HEK293T (cell line): Measurements from ENCODE around the gene GPRC5D.

ENCODE experiments used
- CTCF ChIA-PET: fragments of 350-600 bp; formaldehyde crosslinking; extraction: SDS; loops from one replicate; lab custom pipeline; 2021; ENCODE audit warnings: antibody characterized with exemption, inconsistent platforms; lab: Yijun Ruan, JAX
- POLR2A ChIA-PET: fragments of 350-600 bp; formaldehyde crosslinking; extraction: SDS; loops from one replicate; lab custom pipeline; 2020; ENCODE audit warnings: antibody characterized with exemption, inconsistent platforms; lab: Yijun Ruan, JAX
- DNase-seq: peaks from one replicate; pipeline ENCODE4 v3.0.0; 2012; ENCODE audit warnings: mixed read lengths; ENCODE audit errors: extremely low spot score
- ARNT ChIP-seq: fragments of 450-650 bp; IDR thresholded peaks from 2 replicates; pipeline ENCODE4 v1.6.1; 2017; ENCODE audit warnings: mild to moderate bottlenecking
- BHLHE40 ChIP-seq: fragments of 450-650 bp; IDR thresholded peaks from 2 replicates; pipeline ENCODE4 v1.6.1; 2016; ENCODE audit warnings: mild to moderate bottlenecking, moderate library complexity, borderline replicate concordance
- CTBP1 ChIP-seq: fragments of 450-650 bp; IDR thresholded peaks from 2 replicates; pipeline ENCODE4 v1.6.1; 2016; ENCODE audit warnings: borderline replicate concordance
- ELF4 ChIP-seq: fragments of 450-650 bp; IDR thresholded peaks from 2 replicates; pipeline ENCODE4 v1.6.1; 2017; ENCODE audit warnings: antibody characterized with exemption
- FOXA1 ChIP-seq: fragments of 450-650 bp; IDR thresholded peaks from 2 replicates; pipeline ENCODE4 v1.6.1; 2016; ENCODE audit warnings: mild to moderate bottlenecking
- FOXK2 ChIP-seq: fragments of 450-650 bp; IDR thresholded peaks from 2 replicates; pipeline ENCODE4 v1.6.1; 2016; ENCODE audit warnings: mild to moderate bottlenecking
- FOXM1 ChIP-seq: fragments of 450-650 bp; IDR thresholded peaks from 2 replicates; pipeline ENCODE4 v1.6.1; 2017; ENCODE audit warnings: mild to moderate bottlenecking, borderline replicate concordance
- HDGF ChIP-seq: fragments of 450-650 bp; IDR thresholded peaks from 2 replicates; pipeline ENCODE4 v1.6.1; 2017; ENCODE audit warnings: antibody characterized with exemption, borderline replicate concordance
- L3MBTL2 ChIP-seq: fragments of 450-650 bp; conservative IDR thresholded peaks from 2 replicates; pipeline ENCODE4 v1.6.1; 2016; ENCODE audit warnings: mild to moderate bottlenecking
- LEF1 ChIP-seq: fragments of 450-650 bp; IDR thresholded peaks from 2 replicates; pipeline ENCODE4 v1.6.1; 2017; ENCODE audit warnings: mild to moderate bottlenecking, borderline replicate concordance
- NFRKB ChIP-seq: fragments of 450-650 bp; IDR thresholded peaks from 2 replicates; pipeline ENCODE4 v1.6.1; 2016; ENCODE audit warnings: mild to moderate bottlenecking, moderate library complexity
- SP1 ChIP-seq: fragments of 450-650 bp; IDR thresholded peaks from 2 replicates; pipeline ENCODE4 v1.6.1; 2017
- SUZ12 ChIP-seq: fragments of 450-650 bp; IDR thresholded peaks from 2 replicates; pipeline ENCODE4 v1.6.1; 2016; ENCODE audit warnings: mild to moderate bottlenecking
- TARDBP ChIP-seq: fragments of 450-650 bp; IDR thresholded peaks from 2 replicates; pipeline ENCODE4 v1.6.1; 2016
- ZNF384 ChIP-seq: fragments of 450-650 bp; IDR thresholded peaks from 2 replicates; pipeline ENCODE4 v1.6.1; 2016
- TF ChIP-seq, protein P1 (sequence below): fragments of 450-650 bp; IDR thresholded peaks from 2 replicates; pipeline ENCODE4 v1.6.1; 2016

GPRC5D gene

DNA sequence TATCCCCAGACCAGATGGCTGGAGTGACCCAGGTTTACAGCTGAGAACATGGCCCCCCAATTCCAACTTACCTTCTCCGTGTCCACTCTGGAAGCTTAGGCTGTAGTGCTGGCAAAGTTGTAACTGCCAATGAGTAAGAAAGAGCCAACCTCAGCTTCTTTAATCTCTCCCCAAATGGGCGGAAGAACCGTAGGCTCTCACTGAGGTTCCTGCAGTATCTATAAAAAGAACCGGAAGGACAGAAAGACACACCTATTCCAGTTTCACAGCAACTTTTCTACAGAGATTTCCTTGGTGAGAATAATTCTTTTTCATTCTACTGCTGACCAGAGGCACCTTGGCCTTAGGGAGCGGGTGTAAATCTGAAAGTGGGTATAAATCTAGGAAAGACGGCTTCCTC lies at the start of gene GPRC5D:
Gene GPRC5D (minus strand): TSS at position 135 of the 400 bp plus-strand sequence. CDS start 1,786 bp downstream, outside the sequence.
- ChIA-PET CTCF (no interaction called here), POLR2A (no interaction called here)
- no peak for TF ChIP-seq LEF1
- TF ChIP-seq ARNT: no peak
- TF ChIP-seq, protein P1, sequence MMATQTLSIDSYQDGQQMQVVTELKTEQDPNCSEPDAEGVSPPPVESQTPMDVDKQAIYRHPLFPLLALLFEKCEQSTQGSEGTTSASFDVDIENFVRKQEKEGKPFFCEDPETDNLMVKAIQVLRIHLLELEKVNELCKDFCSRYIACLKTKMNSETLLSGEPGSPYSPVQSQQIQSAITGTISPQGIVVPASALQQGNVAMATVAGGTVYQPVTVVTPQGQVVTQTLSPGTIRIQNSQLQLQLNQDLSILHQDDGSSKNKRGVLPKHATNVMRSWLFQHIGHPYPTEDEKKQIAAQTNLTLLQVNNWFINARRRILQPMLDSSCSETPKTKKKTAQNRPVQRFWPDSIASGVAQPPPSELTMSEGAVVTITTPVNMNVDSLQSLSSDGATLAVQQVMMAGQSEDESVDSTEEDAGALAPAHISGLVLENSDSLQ: no peak
- TF ChIP-seq FOXA1: no peak
- TF ChIP-seq FOXK2: no peak
- TF ChIP-seq L3MBTL2: no peak
- no peak for TF ChIP-seq ZNF384
- no peak for DNase-seq

DNA sequence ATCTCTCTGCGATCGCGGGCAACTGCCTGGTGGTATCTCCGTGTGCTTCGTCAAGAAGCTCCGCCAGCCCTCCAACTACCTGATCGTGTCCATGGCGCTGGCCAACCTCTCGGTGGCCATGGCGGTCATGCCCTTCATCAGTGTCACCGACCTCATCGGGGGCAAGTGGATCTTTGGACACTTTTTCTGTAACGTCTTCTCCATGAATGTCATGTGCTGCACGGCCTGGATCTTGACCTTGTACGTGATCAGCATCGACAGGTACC lies 49.7 kb upstream of the GPRC5D start:
- TF ChIP-seq CTBP1: no peak
- no peak for TF ChIP-seq ZNF384
- TF ChIP-seq TARDBP: no peak
- TF ChIP-seq, protein P1: no peak
- TF ChIP-seq ARNT: no peak
- no peak for TF ChIP-seq HDGF
- no peak for TF ChIP-seq FOXA1
- no peak for TF ChIP-seq FOXM1
- TF ChIP-seq SP1: no peak
- no peak for TF ChIP-seq SUZ12
- TF ChIP-seq BHLHE40: no peak
- no peak for TF ChIP-seq L3MBTL2
- TF ChIP-seq ELF4: no peak
- no peak for TF ChIP-seq FOXK2
- no peak for TF ChIP-seq NFRKB
- no peak for TF ChIP-seq LEF1
- DNase-seq: no peak
- ChIA-PET POLR2A (no interaction called here), CTCF (interaction anchor here (0.6 kb wide), 1 partner anchor 206 kb away, joined by 5 read pairs; no protein-coding TSS in a partner anchor)

DNA sequence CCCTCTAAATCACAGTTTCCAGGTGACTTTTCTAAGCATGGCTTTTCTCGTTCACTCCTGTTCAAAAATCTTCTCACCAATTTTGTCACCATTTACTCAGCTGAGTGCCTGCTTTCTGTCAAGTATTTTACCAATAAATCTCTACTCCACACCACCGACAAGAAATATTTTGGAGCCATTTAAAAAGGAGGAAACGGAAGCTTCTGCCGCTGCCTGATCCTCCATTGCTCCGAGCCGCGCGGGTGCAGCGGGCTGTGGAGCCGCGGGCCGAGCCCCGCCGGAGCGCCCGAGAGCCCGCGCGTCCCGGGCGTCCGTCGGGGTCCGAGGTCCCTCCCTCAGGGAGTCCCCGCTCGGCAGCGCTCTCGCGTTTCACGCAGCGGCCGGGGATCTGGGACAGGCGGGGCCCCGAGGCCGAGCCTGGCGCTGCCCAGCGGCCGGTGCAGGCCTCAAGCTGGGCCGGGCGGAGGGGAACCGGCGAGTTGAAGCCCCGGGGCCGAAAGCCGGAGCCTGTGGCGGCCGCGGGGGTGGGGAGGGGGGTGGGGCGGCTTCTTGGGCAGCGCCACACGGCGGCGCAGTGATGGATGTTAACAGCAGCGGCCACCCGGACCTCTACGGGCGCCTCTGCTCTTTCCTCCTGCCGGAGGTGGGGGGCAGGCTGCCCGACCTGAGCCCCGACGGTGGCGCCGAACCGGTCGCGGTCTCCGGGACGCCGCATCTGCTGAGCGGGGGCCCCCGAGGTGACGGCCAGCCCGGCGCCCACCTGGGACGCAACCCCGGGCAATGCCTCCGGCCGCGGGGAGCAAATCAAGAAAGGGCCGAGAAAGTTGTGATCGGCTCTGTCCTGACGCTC lies 49.2 kb upstream of the GPRC5D start:
- TF ChIP-seq, protein P1: peak; percentile 53
- no peak for TF ChIP-seq FOXK2
- ChIA-PET CTCF (interaction anchor here (0.6 kb wide), 1 partner anchor 205 kb away, joined by 5 read pairs; no protein-coding TSS in a partner anchor), POLR2A (no interaction called here)
- DNase-seq: peak; percentile 69

DNA sequence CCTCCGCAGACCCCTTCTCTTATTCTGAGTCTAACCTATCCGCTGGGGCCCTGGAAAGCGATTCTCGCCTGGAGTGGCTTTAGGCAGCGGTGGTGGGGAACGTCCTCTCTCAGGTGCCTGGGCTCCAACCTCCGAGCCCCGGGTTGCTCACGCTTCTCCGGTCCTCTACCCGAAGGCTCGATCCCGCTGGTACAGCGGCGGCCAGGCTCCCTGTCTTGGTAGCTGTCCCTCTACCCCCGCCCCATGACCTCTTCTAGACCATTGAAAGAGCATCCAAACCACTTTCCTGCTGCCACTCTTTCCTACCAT lies 48.6 kb upstream of the GPRC5D start:
- no peak for TF ChIP-seq LEF1
- TF ChIP-seq ARNT: no peak
- no peak for TF ChIP-seq ELF4
- ChIA-PET CTCF (no interaction called here), POLR2A (no interaction called here)
- no peak for DNase-seq

DNA sequence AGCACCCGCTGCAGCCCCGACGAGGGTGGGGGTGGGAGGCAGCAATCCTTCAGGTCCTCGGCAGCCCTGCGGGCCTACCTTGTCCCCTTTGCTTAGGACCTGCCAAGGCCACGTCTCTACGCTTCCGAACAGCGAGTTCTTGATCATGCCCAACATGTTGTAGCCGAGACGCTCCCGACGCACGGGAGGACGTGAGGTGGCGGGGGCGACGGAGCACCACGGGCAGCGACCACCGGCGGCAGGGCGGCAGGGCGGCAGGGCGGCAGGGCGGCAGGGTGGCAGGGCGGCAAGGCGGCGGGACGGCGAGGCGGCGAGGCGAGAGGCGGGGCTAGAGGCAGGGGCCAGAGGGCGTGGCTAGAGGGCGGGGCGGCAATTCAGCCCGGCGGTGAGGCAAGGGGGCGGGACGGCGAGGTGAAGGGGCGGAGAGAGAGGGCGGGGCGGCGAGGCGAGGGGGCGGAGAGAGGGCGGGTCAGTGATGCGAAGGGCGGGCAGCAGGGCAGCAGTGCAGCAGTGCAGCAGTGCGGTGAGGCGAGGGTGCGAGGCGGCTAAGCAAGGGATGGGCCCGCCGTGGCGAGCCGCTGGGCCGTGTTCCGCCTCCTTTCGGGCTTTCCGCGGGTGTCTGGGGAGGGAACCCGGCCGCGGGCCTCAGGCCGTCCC lies 48.1 kb upstream of the GPRC5D start, which contains the start of gene HEBP1:
Gene HEBP1 (minus strand): TSS at position 307 of the 657 bp plus-strand sequence. CDS start 151 bp downstream, at position 156.
- peak; percentile 97 for DNase-seq
- no peak for TF ChIP-seq NFRKB
- TF ChIP-seq ELF4: no peak
- TF ChIP-seq ZNF384: no peak
- no peak for TF ChIP-seq HDGF
- peak; percentile 40; the same call in 1 of the 2 replicates for TF ChIP-seq L3MBTL2
- POLR2A ChIA-PET: no interaction called here
- CTCF ChIA-PET: interaction anchor here (0.5 to 0.8 kb wide), 2 partner anchors 155 to 212 kb away, joined by 3 read pairs; no protein-coding TSS in a partner anchor

DNA sequence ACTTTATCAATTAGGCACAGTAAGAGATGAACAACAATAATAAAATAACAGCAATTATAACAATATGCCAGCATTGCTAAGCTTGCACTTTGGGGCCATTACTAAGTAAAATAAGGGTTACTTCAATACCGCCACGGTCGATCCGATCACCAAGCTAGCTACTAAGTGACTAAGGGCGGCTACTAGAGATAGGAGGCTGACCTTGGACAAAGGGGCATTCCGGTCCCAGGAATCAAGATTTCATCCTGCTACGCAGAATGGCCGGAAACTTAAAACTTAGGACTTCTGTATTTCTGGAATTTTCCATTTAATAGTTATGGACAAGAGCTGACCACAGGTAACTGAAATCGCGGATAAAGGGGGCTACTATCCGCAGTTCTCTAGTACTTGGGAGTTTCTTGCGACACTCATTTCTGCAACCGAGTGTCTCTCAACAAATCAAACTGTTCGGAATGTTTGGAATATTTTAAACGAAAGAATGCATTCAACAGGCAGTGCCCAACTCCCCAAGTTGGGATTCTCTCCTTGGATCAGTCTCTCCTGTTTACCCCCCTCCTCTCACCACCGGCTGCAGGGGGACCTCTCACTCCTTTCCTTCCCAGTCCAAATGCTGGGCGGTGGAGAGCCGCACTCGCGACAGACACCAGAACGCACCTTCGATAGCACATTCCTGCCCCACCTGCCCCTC lies 47.4 kb upstream of the GPRC5D start:
- TF ChIP-seq SUZ12 (no peak), FOXM1 (no peak), ZNF384 (no peak), HDGF (no peak), BHLHE40 (no peak)
- no peak for DNase-seq
- ChIA-PET POLR2A (interaction anchor here (1.0 kb wide), 1 partner anchor 45 kb away, joined by 4 read pairs; the partner anchor contains the start of gene FAM234B), CTCF (interaction anchor here (0.5 to 2.0 kb wide), 3 partner anchors 14 to 213 kb away, joined by 3 to 7 read pairs (median 3); no protein-coding TSS in a partner anchor)
